ENCODE results near the gene CHCHD1. TPM values are rescaled to one million over a fixed set of nuclear protein-coding genes. Genes with fewer than 3 reads are reported as not detected.

CHCHD1 gene
- total RNA-seq, 1 experiment from 2014 or later = 44.1 TPM

DNA sequence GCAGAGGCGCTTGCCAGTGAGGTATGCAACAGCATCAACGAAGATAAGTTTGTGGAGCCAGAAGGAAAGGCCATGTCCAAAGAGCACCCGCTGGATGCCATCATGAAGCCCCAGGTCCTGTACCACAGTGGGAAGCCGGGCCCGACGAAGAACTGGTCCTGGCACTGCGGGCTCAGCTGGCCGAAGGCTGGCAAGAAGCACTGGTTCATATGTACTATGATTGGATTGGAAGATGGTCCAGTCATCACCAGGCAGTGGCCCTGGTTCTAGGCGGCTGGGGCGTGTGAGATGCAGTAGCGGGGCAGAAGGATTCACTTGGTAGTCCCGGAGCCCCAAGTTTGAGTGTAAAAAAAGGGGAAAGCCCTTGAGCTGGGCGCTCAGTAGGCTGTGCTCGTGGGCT is 25.6 kb downstream of the CHCHD1 start:
- Mint-ChIP-seq H3K27ac (ENCODE audit: unreplicated experiment) (no peak overlapping the region), H3K36me3 (ENCODE audit: insufficient read depth, unreplicated experiment) (peaks cover 35% of the 10 kb centered on the region), H3K4me3 (ENCODE audit: low read depth, unreplicated experiment) (no peak overlapping the region), H3K4me1 (ENCODE audit: low read depth, unreplicated experiment) (peaks cover 10% of the 10 kb centered on the region), H3K27me3 (ENCODE audit: unreplicated experiment) (no peaks in the 10 kb centered on the region), H3K9me3 (ENCODE audit: low read depth, unreplicated experiment) (no peaks in the 10 kb centered on the region)
- no peak for DNase-seq
- BruUV-seq (replicated peaks) = no TSS peak
- CTCF ChIA-PET = interaction anchor here (0.6 kb wide), 2 partner anchors 26 to 29 kb away, joined by 3 read pairs; no protein-coding TSS in a partner anchor
- intact Hi-C loops (cut with micrococcal nuclease; ENCODE audit: unreplicated experiment) = no loop called here
- no peak for TF ChIP-seq CTCF (IDR thresholded peaks at IDR 0.05; ENCODE audit: unreplicated experiment)

- intact Hi-C loops (cut with micrococcal nuclease; ENCODE audit: unreplicated experiment) = no loop called here
- no peak for DNase-seq
- no peaks in the 10 kb centered on the region for H3K27me3 Mint-ChIP-seq (ENCODE audit: unreplicated experiment)
- no peaks in the 10 kb centered on the region for H3K9me3 Mint-ChIP-seq (ENCODE audit: low read depth, unreplicated experiment)
- H3K27ac Mint-ChIP-seq (ENCODE audit: unreplicated experiment) = no peak overlapping the region
- CTCF ChIA-PET = interaction anchor here (0.6 kb wide), 2 partner anchors 26 to 28 kb away, joined by 3 read pairs; no protein-coding TSS in a partner anchor
- H3K4me1 Mint-ChIP-seq (ENCODE audit: low read depth, unreplicated experiment) = peaks cover 10% of the 10 kb centered on the region
- TF ChIP-seq CTCF (IDR thresholded peaks at IDR 0.05; ENCODE audit: unreplicated experiment) = no peak
- H3K4me3 Mint-ChIP-seq (ENCODE audit: low read depth, unreplicated experiment) = no peak overlapping the region
- BruUV-seq (replicated peaks) = no TSS peak
- H3K36me3 Mint-ChIP-seq (ENCODE audit: insufficient read depth, unreplicated experiment) = peaks cover 36% of the 10 kb centered on the region
Measured at GRCh38 chr10:73808021-73808815, 26.4 kb downstream of the CHCHD1 start.

DNA sequence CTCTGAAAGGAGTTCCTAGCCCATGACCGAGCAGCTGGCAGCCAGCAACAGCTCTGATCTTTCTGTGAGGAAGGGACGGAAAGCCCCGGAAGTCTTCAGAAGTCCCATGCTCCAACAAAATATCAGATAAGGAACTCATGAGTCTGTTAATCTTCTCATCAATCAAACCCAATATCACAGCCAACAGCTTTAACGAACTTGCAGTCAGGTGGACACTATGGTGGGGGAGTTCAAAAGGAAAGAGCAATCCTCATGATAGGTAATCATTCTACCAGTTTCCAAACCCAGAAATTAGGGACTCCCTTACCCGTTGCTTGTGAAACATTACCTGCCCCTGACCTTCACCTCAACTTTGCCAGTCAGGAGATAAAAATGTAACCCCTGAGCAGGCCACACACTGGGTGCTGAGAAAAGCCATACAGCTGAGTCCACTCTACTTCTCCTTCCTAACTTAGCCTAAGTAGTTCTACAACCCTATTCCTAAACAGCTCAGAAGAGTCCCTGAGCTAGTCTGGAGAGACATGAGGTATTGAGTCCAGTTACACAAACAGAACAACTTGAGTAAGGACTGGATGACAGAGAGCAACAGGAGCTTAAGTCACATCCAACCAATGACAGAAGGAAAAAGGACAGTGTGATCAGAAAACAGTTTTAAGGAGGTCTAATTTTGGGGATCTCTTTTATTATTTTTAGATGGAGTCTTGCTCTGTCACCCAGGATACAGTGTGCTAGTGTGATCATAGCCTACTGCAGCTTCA is 27.4 kb downstream of the CHCHD1 start:
- H3K27me3 Mint-ChIP-seq (ENCODE audit: unreplicated experiment) = no peaks in the 10 kb centered on the region
- peaks cover 10% of the 10 kb centered on the region for H3K4me1 Mint-ChIP-seq (ENCODE audit: low read depth, unreplicated experiment)
- intact Hi-C loops (cut with micrococcal nuclease; ENCODE audit: unreplicated experiment) = no loop called here
- CTCF ChIA-PET = no interaction called here
- TSS peak; percentile 20 for BruUV-seq (replicated peaks)
- H3K9me3 Mint-ChIP-seq (ENCODE audit: low read depth, unreplicated experiment) = no peaks in the 10 kb centered on the region
- DNase-seq = no peak
- peaks cover 35% of the 10 kb centered on the region for H3K36me3 Mint-ChIP-seq (ENCODE audit: insufficient read depth, unreplicated experiment)
- TF ChIP-seq CTCF (IDR thresholded peaks at IDR 0.05; ENCODE audit: unreplicated experiment) = no peak
- H3K27ac Mint-ChIP-seq (ENCODE audit: unreplicated experiment) = no peak overlapping the region
- no peak overlapping the region for H3K4me3 Mint-ChIP-seq (ENCODE audit: low read depth, unreplicated experiment)

GRCh38 chr10:73810358-73810734 is 28.5 kb downstream of the CHCHD1 start:
- CTCF ChIA-PET = interaction anchor here (0.7 kb wide), 1 partner anchor 20 kb away, joined by 8 read pairs; no protein-coding TSS in a partner anchor
- DNase-seq = no peak
- peaks cover 41% of the 10 kb centered on the region for H3K36me3 Mint-ChIP-seq (ENCODE audit: insufficient read depth, unreplicated experiment)
- H3K27ac Mint-ChIP-seq (ENCODE audit: unreplicated experiment) = no peak overlapping the region
- H3K27me3 Mint-ChIP-seq (ENCODE audit: unreplicated experiment) = no peaks in the 10 kb centered on the region
- no peak for TF ChIP-seq CTCF (IDR thresholded peaks at IDR 0.05; ENCODE audit: unreplicated experiment)
- peak overlapping the region; percentile 72 for H3K4me3 Mint-ChIP-seq (ENCODE audit: low read depth, unreplicated experiment)
- no TSS peak for BruUV-seq (replicated peaks)
- no peaks in the 10 kb centered on the region for H3K9me3 Mint-ChIP-seq (ENCODE audit: low read depth, unreplicated experiment)
- intact Hi-C loops (cut with micrococcal nuclease; ENCODE audit: unreplicated experiment) = no loop called here
- H3K4me1 Mint-ChIP-seq (ENCODE audit: low read depth, unreplicated experiment) = peaks cover 10% of the 10 kb centered on the region
